HCT116 (cell line): ENCODE data around the gene SERPIND1. TPM values are rescaled to one million over a fixed set of nuclear protein-coding genes. Genes with fewer than 3 reads are reported as not detected.

ENCODE experiments used
- ATAC-seq: fragments of 200-7000 bp; cut with Tn5 transposase; 2 replicates; pipeline ENCODE4 v1.9.1; 2020; ENCODE audit warnings: mild to moderate bottlenecking, moderate library complexity
- BruUV-seq: library from RNA; stranded (reverse); fragments of 400-500 nt; replicated peaks from 2 replicates; lab custom pipeline; 2021; lab: Mats Ljungman, UMichigan
- CTCF ChIA-PET: fragments of 300-600 bp; sonication (Branson Sonifier 250); formaldehyde crosslinking; loops from one replicate; lab custom pipeline; 2021; ENCODE audit warnings: antibody characterized with exemption; lab: Charles Lee
- POLR2A ChIA-PET: fragments of 300-600, 350-600 bp; sonication (Branson Sonifier 250); formaldehyde crosslinking; loops from one replicate; lab custom pipeline; 2021; ENCODE audit warnings: antibody characterized with exemption; lab: Charles Lee
- RAD21 ChIA-PET, 2 experiments: fragments of 300-600 bp; sonication (Branson Sonifier 250); formaldehyde crosslinking; loops; one replicate each; lab custom pipeline; 2023; ENCODE audit warnings: low total read pairs in 2 of 2; ENCODE audit not compliant: uncharacterized antibody in 2 of 2, unreplicated experiment in 2 of 2, low non-redundant PET in 1 of 2; lab: Charles Lee
- DNase-seq: peaks from one replicate; pipeline ENCODE4 v3.0.0-alpha.2; 2010; ENCODE audit warnings: low read depth, low spot score
- H2AFZ ChIP-seq: fragments of 200-600 bp; shearing (Covaris generic), sonication (generic); 2 replicates; pipeline ENCODE4 v1.6.1; 2017; ENCODE audit warnings: low read depth, mixed run types, mixed read lengths, antibody characterized with exemption, low read length; ENCODE audit not compliant: poor library complexity, severe bottlenecking
- H3K27ac ChIP-seq: 2 replicates; pipeline ENCODE4 v1.5.1; 2012; ENCODE audit warnings: low read depth, low read length
- H3K27me3 ChIP-seq: fragments of 200-600 bp; sonication (generic); 2 replicates; pipeline ENCODE4 v1.6.1; 2016; ENCODE audit warnings: mixed run types, low read length, mixed read lengths; ENCODE audit not compliant: insufficient read depth
- H3K36me3 ChIP-seq, 2 experiments: fragments of 200-500 bp in 1 of 2; fragments of 200-600 bp in 1 of 2; sonication (Bioruptor generic) in 1 of 2; sonication (generic) in 1 of 2; 2 replicates each; pipeline versions ENCODE4 v1.5.1 to v1.6.1; 2014 to 2016; ENCODE audit warnings: low read length in 2 of 2, inconsistent platforms in 1 of 2, mixed read lengths in 1 of 2, mixed run types in 1 of 2; ENCODE audit not compliant: insufficient read depth in 2 of 2, control insufficient read depth in 1 of 2
- H3K4me1 ChIP-seq, 2 experiments: fragments of 200-600 bp in 1 of 2; sonication (generic) in 1 of 2; 2 replicates each; pipeline versions ENCODE4 v1.5.1 to v1.6.1; 2012 to 2017; ENCODE audit warnings: low read length in 2 of 2, inconsistent platforms in 1 of 2, mild to moderate bottlenecking in 1 of 2, mixed read lengths in 1 of 2, mixed run types in 1 of 2, moderate library complexity in 1 of 2; ENCODE audit not compliant: insufficient read depth in 2 of 2, control insufficient read depth in 1 of 2
- H3K4me2 ChIP-seq: fragments of 200-600 bp; sonication (generic); 2 replicates; pipeline ENCODE4 v1.6.1; 2017; ENCODE audit warnings: mixed run types, low read length, mixed read lengths
- H3K4me3 ChIP-seq, 2 experiments: fragments of 200-600 bp in 1 of 2; sonication (generic) in 1 of 2; replicated peaks in 1 of 2; 2 replicates each; pipeline ENCODE4 v1.5.1; 2011 to 2016; ENCODE audit warnings: low read length in 2 of 2, control low read depth in 1 of 2, low read depth in 1 of 2, mild to moderate bottlenecking in 1 of 2, mixed read lengths in 1 of 2, mixed run types in 1 of 2
- H3K79me2 ChIP-seq: fragments of 200-600 bp; sonication (generic); 2 replicates; pipeline ENCODE4 v1.6.1; 2017; ENCODE audit warnings: mild to moderate bottlenecking, mixed run types, low read length, moderate library complexity, mixed read lengths; ENCODE audit not compliant: insufficient read depth
- H3K9ac ChIP-seq: fragments of 200-600 bp; sonication (generic); 2 replicates; pipeline ENCODE4 v1.6.1; 2016; ENCODE audit warnings: low read length, mixed read lengths
- H3K9me2 ChIP-seq: fragments of 200-600 bp; sonication (generic), shearing (Covaris generic); 2 replicates; pipeline ENCODE4 v1.6.1; 2017; ENCODE audit warnings: mixed run types, mild to moderate bottlenecking, moderate library complexity; ENCODE audit not compliant: insufficient read depth
- H3K9me3 ChIP-seq, 2 experiments: fragments of 200-500 bp in 1 of 2; fragments of 200-600 bp in 1 of 2; sonication (Bioruptor generic) in 1 of 2; sonication (generic) in 1 of 2; 2 replicates each; pipeline ENCODE4 v1.6.1; 2014 to 2017; ENCODE audit warnings: low read length in 2 of 2, mixed read lengths in 2 of 2, inconsistent platforms in 1 of 2, low read depth in 1 of 2, mild to moderate bottlenecking in 1 of 2, mixed run types in 1 of 2, moderate library complexity in 1 of 2; ENCODE audit not compliant: control insufficient read depth in 1 of 2, insufficient read depth in 1 of 2
- H4K20me1 ChIP-seq: fragments of 200-600 bp; sonication (generic), shearing (Covaris generic); 2 replicates; pipeline ENCODE4 v1.6.1; 2017; ENCODE audit warnings: mixed run types, mild to moderate bottlenecking, moderate library complexity; ENCODE audit not compliant: insufficient read depth
- CBX3 ChIP-seq: IDR thresholded peaks from 2 replicates; pipeline ENCODE4 v1.6.1; 2012; ENCODE audit warnings: low read depth
- CEBPB ChIP-seq: IDR thresholded peaks from 2 replicates; pipeline ENCODE4 v1.6.1; 2012; ENCODE audit warnings: low read depth
- ELF1 ChIP-seq: IDR thresholded peaks from 2 replicates; pipeline ENCODE4 v1.6.1; 2012; ENCODE audit warnings: low read depth, borderline replicate concordance
- POLR2A ChIP-seq: IDR thresholded peaks from 2 replicates; pipeline ENCODE4 v1.7.0; 2011; ENCODE audit warnings: borderline replicate concordance; ENCODE audit not compliant: insufficient read depth, insufficient read length; ENCODE audit errors: extremely low read depth
- POLR2AphosphoS5 ChIP-seq: IDR thresholded peaks from 2 replicates; pipeline ENCODE4 v1.6.1; 2011; ENCODE audit warnings: mild to moderate bottlenecking, low read depth, low read length, moderate library complexity
- RAD21 ChIP-seq: IDR thresholded peaks from 2 replicates; pipeline ENCODE4 v1.6.1; 2012; ENCODE audit warnings: low read depth, mild to moderate bottlenecking
- SP1 ChIP-seq: IDR thresholded peaks from 2 replicates; pipeline ENCODE4 v1.6.1; 2012; ENCODE audit warnings: low read depth
- SRF ChIP-seq: IDR thresholded peaks from 2 replicates; pipeline ENCODE4 v1.6.1; 2012; ENCODE audit warnings: low read depth
- TCF7L2 ChIP-seq: IDR thresholded peaks from 2 replicates; pipeline ENCODE4 v1.7.0; 2011; ENCODE audit warnings: borderline replicate concordance, inconsistent platforms; ENCODE audit not compliant: insufficient read depth, insufficient read length; ENCODE audit errors: extremely low read depth
- YY1 ChIP-seq: IDR thresholded peaks from 2 replicates; pipeline ENCODE4 v1.6.1; 2011; ENCODE audit warnings: low read length, low read depth, moderate library complexity, mild to moderate bottlenecking; ENCODE audit not compliant: insufficient replicate concordance; ENCODE audit errors: extremely low read depth
- ZFX ChIP-seq: fragments of 450-650 bp; IDR thresholded peaks from 2 replicates; pipeline ENCODE4 v1.6.1; 2017
- ZNF274 ChIP-seq: fragments of 200-500 bp; sonication (Bioruptor generic); IDR thresholded peaks from 2 replicates; pipeline ENCODE4 v1.6.1; 2014; ENCODE audit warnings: mild to moderate bottlenecking, low read depth, low read length, inconsistent platforms
- intact Hi-C: fragments of 100-400 bp; cut with micrococcal nuclease; formaldehyde crosslinking; loops from 2 replicates; pipeline ENCODE4 v1.10.0; 2022
- total RNA-seq: library from RNA; stranded (reverse); gene quantifications from one replicate; pipeline ENCODE4 v1.2.1, GENCODE V29; 2021; ENCODE audit not compliant: unreplicated experiment
- TF ChIP-seq, protein P1 (sequence below): IDR thresholded peaks from 2 replicates; pipeline ENCODE4 v1.6.1; 2012
- TF ChIP-seq, protein P2 (sequence below): IDR thresholded peaks from 2 replicates; pipeline ENCODE4 v1.6.1; 2012
- TF ChIP-seq, protein P3 (sequence below): IDR thresholded peaks from 2 replicates; pipeline ENCODE4 v1.6.1; 2011; ENCODE audit warnings: mild to moderate bottlenecking, low read length, moderate library complexity; ENCODE audit not compliant: insufficient replicate concordance; ENCODE audit errors: extremely low read depth
- TF ChIP-seq, protein P4 (sequence below), 3 experiments: fragments of 200-600 bp in 1 of 3; sonication (generic) in 1 of 3; IDR thresholded peaks in 2 of 3; conservative IDR thresholded peaks in 1 of 3; 2 replicates each; pipeline ENCODE4 v1.5.1; 2012 to 2017; ENCODE audit warnings: low read depth in 2 of 3, low read length in 2 of 3, antibody characterized with exemption in 1 of 3, borderline replicate concordance in 1 of 3, control low read depth in 1 of 3, mild to moderate bottlenecking in 1 of 3, mixed read lengths in 1 of 3, mixed run types in 1 of 3, moderate library complexity in 1 of 3; ENCODE audit not compliant: insufficient read depth in 1 of 3

Gene SERPIND1
- total RNA-seq, 1 experiment from 2014 or later: 0.25 TPM

DNA sequence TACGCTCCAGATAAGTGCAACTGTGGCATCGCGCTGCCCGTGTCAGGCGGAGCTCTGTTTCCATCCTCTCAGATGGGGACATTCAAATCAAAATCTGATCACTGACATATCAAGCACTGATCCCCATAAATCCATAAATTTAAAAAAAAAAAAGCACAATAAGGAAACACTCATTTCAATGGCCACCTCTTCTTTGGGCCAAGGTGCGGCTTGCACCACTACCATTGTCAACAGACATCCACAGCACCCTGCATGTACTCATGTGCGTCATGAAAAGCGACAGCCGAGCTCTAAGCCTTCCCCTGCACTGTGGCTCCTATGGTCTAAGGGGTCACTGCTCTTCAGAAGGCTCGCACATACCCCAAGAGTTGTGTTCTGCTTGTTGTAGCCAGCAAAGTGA lies 26.7 kb upstream of the SERPIND1 start:
- no peak overlapping the region for H3K27ac ChIP-seq
- DNase-seq: no peak
- no peaks in the 10 kb centered on the region for H3K27me3 ChIP-seq
- H4K20me1 ChIP-seq: no peaks in the 10 kb centered on the region
- peaks cover 6% of the 10 kb centered on the region in 2 experiments; a peak in 2 of 4 replicates for H3K36me3 ChIP-seq
- no peaks in the 10 kb centered on the region for H3K79me2 ChIP-seq
- ChIA-PET RAD21 (no interaction called here), POLR2A (no interaction called here), CTCF (no interaction called here)
- H3K9me3 ChIP-seq: no peaks in the 10 kb centered on the region
- H3K4me2 ChIP-seq: no peak overlapping the region
- no peak for TF ChIP-seq YY1
- TF ChIP-seq ELF1: no peak
- no peak for TF ChIP-seq RAD21
- TF ChIP-seq ZNF274: no peak
- TF ChIP-seq TCF7L2: no peak
- TF ChIP-seq, protein P1, sequence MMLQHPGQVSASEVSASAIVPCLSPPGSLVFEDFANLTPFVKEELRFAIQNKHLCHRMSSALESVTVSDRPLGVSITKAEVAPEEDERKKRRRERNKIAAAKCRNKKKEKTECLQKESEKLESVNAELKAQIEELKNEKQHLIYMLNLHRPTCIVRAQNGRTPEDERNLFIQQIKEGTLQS: no peak
- no peak for TF ChIP-seq POLR2AphosphoS5
- no peak for ATAC-seq
- no peak overlapping the region for H2AFZ ChIP-seq
- no peaks in the 10 kb centered on the region for H3K4me1 ChIP-seq
- BruUV-seq: no TSS peak
- H3K9ac ChIP-seq: no peak overlapping the region
- intact Hi-C loops: no loop called here
- H3K4me3 ChIP-seq: no peak overlapping the region
- no peaks in the 10 kb centered on the region for H3K9me2 ChIP-seq

DNA sequence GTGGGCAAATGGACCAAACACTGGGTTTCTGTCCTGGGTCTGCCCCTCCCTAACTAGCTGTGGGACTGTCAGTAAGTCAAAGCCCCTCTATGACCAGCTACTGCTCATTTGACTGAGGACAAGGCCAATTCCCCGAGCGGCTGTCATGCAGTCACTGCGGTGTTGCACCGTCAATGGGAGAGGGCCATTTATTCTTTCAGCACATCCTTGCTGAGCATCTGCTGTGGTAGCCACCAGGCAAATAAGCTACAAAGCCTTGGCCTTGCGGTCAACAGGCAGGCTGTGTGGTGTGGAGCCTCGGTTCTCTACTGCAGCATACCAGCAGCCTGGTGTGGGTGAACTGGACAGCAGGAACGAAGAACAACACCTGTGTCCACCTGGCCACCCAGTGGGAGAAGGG lies 25.8 kb upstream of the SERPIND1 start:
- no peak overlapping the region for H3K27ac ChIP-seq
- no peak overlapping the region for H3K4me2 ChIP-seq
- no peaks in the 10 kb centered on the region for H3K79me2 ChIP-seq
- CTCF ChIA-PET: no interaction called here
- intact Hi-C loops: no loop called here
- no peaks in the 10 kb centered on the region for H4K20me1 ChIP-seq
- no peaks in the 10 kb centered on the region for H3K9me2 ChIP-seq
- DNase-seq: no peak
- H3K9me3 ChIP-seq: no peaks in the 10 kb centered on the region
- no peak overlapping the region for H3K9ac ChIP-seq
- BruUV-seq: no TSS peak
- H3K4me1 ChIP-seq: no peaks in the 10 kb centered on the region
- H2AFZ ChIP-seq: no peak overlapping the region
- no peak overlapping the region for H3K4me3 ChIP-seq
- no peaks in the 10 kb centered on the region for H3K27me3 ChIP-seq
- POLR2A ChIA-PET: no interaction called here
- TF ChIP-seq ZNF274: no peak
- TF ChIP-seq, protein P2, sequence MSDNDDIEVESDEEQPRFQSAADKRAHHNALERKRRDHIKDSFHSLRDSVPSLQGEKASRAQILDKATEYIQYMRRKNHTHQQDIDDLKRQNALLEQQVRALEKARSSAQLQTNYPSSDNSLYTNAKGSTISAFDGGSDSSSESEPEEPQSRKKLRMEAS: no peak
- no peak for TF ChIP-seq SRF
- TF ChIP-seq, protein P3, sequence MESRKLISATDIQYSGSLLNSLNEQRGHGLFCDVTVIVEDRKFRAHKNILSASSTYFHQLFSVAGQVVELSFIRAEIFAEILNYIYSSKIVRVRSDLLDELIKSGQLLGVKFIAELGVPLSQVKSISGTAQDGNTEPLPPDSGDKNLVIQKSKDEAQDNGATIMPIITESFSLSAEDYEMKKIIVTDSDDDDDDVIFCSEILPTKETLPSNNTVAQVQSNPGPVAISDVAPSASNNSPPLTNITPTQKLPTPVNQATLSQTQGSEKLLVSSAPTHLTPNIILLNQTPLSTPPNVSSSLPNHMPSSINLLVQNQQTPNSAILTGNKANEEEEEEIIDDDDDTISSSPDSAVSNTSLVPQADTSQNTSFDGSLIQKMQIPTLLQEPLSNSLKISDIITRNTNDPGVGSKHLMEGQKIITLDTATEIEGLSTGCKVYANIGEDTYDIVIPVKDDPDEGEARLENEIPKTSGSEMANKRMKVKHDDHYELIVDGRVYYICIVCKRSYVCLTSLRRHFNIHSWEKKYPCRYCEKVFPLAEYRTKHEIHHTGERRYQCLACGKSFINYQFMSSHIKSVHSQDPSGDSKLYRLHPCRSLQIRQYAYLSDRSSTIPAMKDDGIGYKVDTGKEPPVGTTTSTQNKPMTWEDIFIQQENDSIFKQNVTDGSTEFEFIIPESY: no peak
- no peak for TF ChIP-seq ZFX
- TF ChIP-seq RAD21: no peak
- TF ChIP-seq SP1: no peak
- no peak for TF ChIP-seq CEBPB
- TF ChIP-seq CBX3: no peak
- TF ChIP-seq POLR2A: no peak
- TF ChIP-seq, protein P4, sequence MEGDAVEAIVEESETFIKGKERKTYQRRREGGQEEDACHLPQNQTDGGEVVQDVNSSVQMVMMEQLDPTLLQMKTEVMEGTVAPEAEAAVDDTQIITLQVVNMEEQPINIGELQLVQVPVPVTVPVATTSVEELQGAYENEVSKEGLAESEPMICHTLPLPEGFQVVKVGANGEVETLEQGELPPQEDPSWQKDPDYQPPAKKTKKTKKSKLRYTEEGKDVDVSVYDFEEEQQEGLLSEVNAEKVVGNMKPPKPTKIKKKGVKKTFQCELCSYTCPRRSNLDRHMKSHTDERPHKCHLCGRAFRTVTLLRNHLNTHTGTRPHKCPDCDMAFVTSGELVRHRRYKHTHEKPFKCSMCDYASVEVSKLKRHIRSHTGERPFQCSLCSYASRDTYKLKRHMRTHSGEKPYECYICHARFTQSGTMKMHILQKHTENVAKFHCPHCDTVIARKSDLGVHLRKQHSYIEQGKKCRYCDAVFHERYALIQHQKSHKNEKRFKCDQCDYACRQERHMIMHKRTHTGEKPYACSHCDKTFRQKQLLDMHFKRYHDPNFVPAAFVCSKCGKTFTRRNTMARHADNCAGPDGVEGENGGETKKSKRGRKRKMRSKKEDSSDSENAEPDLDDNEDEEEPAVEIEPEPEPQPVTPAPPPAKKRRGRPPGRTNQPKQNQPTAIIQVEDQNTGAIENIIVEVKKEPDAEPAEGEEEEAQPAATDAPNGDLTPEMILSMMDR (IDR thresholded peaks at IDR 0.05 in 2 of 3, conservative IDR thresholded peaks at IDR 0.05 in 1 of 3; ENCODE audit: borderline replicate concordance in 1 of 3, insufficient read depth in 1 of 3, low read depth in 2 of 3, low read length in 2 of 3): no peak
- TF ChIP-seq, all 23 proteins: peak for 0
- RAD21 ChIA-PET: no interaction called here
- no peak for ATAC-seq
- peaks cover 0 to 10% of the 10 kb centered on the region in 2 experiments; a peak in 2 of 4 replicates for H3K36me3 ChIP-seq
